OCI-LY1 (cell line): ENCODE results near the gene C15orf61.

Experiments
- H2AFZ ChIP-seq: fragments of 200-600 bp; sonication (generic), shearing (Covaris generic); 2 replicates; pipeline ENCODE4 v1.6.0; 2014; ENCODE audit warnings: antibody characterized with exemption, mild to moderate bottlenecking, low read length
- H3F3A ChIP-seq: fragments of 200-600 bp; sonication (generic), shearing (Covaris generic); 2 replicates; pipeline ENCODE4 v1.6.0; 2014; ENCODE audit warnings: mild to moderate bottlenecking, antibody characterized with exemption, low read length, moderate library complexity; ENCODE audit not compliant: insufficient read depth
- H3K27ac ChIP-seq: fragments of 200-600 bp; sonication (generic); 2 replicates; pipeline ENCODE4 v1.5.1; 2014; ENCODE audit warnings: low read length, mixed run types, mild to moderate bottlenecking, low read depth; ENCODE audit not compliant: poor library complexity, severe bottlenecking
- H3K27me3 ChIP-seq: fragments of 200-600 bp; sonication (generic); 2 replicates; pipeline ENCODE4 v1.6.0; 2014; ENCODE audit warnings: antibody characterized with exemption, mild to moderate bottlenecking, low read length, moderate library complexity; ENCODE audit not compliant: insufficient read depth
- H3K36me3 ChIP-seq: fragments of 200-600 bp; sonication (generic); 2 replicates; pipeline ENCODE4 v1.6.1; 2014; ENCODE audit warnings: mild to moderate bottlenecking, antibody characterized with exemption, low read length, moderate library complexity, mixed read lengths; ENCODE audit not compliant: insufficient read depth
- H3K4me1 ChIP-seq: fragments of 200-600 bp; sonication (generic); 2 replicates; pipeline ENCODE4 v1.5.1; 2014; ENCODE audit warnings: mild to moderate bottlenecking, low read length, moderate library complexity; ENCODE audit not compliant: insufficient read depth, severe bottlenecking
- H3K4me2 ChIP-seq: fragments of 200-600 bp; sonication (generic), shearing (Covaris generic); 2 replicates; pipeline ENCODE4 v1.6.1; 2014; ENCODE audit warnings: low read length
- H3K4me3 ChIP-seq: fragments of 200-600 bp; sonication (generic); 2 replicates; pipeline ENCODE4 v1.5.1; 2014; ENCODE audit warnings: low read length, low read depth, mild to moderate bottlenecking, mixed read lengths; ENCODE audit not compliant: poor library complexity, severe bottlenecking
- H3K79me2 ChIP-seq: fragments of 200-600 bp; shearing (Covaris generic); 2 replicates; pipeline ENCODE4 v1.6.1; 2016; ENCODE audit warnings: mixed run types, low read length, mixed read lengths; ENCODE audit not compliant: insufficient read depth
- H3K9ac ChIP-seq: fragments of 200-600 bp; sonication (generic), shearing (Covaris generic); 2 replicates; pipeline ENCODE4 v1.6.1; 2014; ENCODE audit warnings: mild to moderate bottlenecking, low read length, mixed read lengths
- H3K9me2 ChIP-seq: fragments of 200-600 bp; sonication (generic), shearing (Covaris generic); 2 replicates; pipeline ENCODE4 v1.6.1; 2014; ENCODE audit warnings: low read depth, mild to moderate bottlenecking, low read length, mixed read lengths
- H3K9me3 ChIP-seq: fragments of 200-600 bp; shearing (Covaris generic); 2 replicates; pipeline ENCODE4 v1.6.1; 2014; ENCODE audit warnings: low read length, mixed read lengths
- H4K20me1 ChIP-seq: fragments of 200-600 bp; sonication (generic), shearing (Covaris generic); 2 replicates; pipeline ENCODE4 v1.6.0; 2016; ENCODE audit warnings: mild to moderate bottlenecking, low read length; ENCODE audit not compliant: insufficient read depth
- CTCF ChIP-seq: fragments of 200-600 bp; sonication (generic), shearing (Covaris generic); IDR thresholded peaks from 2 replicates; pipeline ENCODE4 v1.5.1; 2017; ENCODE audit warnings: mild to moderate bottlenecking, antibody characterized with exemption, low read length, moderate library complexity, mixed read lengths
- EZH2 ChIP-seq: fragments of 200-600 bp; sonication (generic), shearing (Covaris generic); IDR thresholded peaks from 2 replicates; pipeline ENCODE4 v1.8.0; 2017; ENCODE audit warnings: borderline replicate concordance, mixed run types, mild to moderate bottlenecking, antibody characterized with exemption, low read length, moderate library complexity, mixed read lengths

Gene C15orf61

GRCh38 chr15:67533873-67534272 lies 12.9 kb downstream of the C15orf61 start:
- Histone ChIP-seq H3K27ac (no peak overlapping the region), H2AFZ (no peak overlapping the region), H3K27me3 (no peaks in the 10 kb centered on the region), H3K36me3 (0 out of 2 replicates have a peak, but pooled peaks cover 10% of the 10 kb centered on the region), H3K4me3 (no peak overlapping the region), H3K4me1 (peaks cover 7% of the 10 kb centered on the region), H3K9me3 (no peaks in the 10 kb centered on the region), H3K9ac (no peak overlapping the region), H4K20me1 (no peaks in the 10 kb centered on the region), H3K9me2 (no peaks in the 10 kb centered on the region), H3F3A (no peaks in the 10 kb centered on the region), H3K4me2 (no peak overlapping the region), H3K79me2 (no peaks in the 10 kb centered on the region)
- no peak for TF ChIP-seq EZH2
- TF ChIP-seq CTCF = no peak

GRCh38 chr15:67534360-67534759 lies 13.4 kb downstream of the C15orf61 start:
- no peaks in the 10 kb centered on the region for H3K9me3 ChIP-seq
- TF ChIP-seq EZH2 = no peak
- TF ChIP-seq CTCF = no peak
- no peak overlapping the region for H3K4me3 ChIP-seq
- H4K20me1 ChIP-seq = no peaks in the 10 kb centered on the region
- no peak overlapping the region for H2AFZ ChIP-seq
- H3F3A ChIP-seq = no peaks in the 10 kb centered on the region
- peaks cover 8% of the 10 kb centered on the region for H3K4me1 ChIP-seq
- H3K79me2 ChIP-seq = no peaks in the 10 kb centered on the region
- H3K27me3 ChIP-seq = no peaks in the 10 kb centered on the region
- H3K9ac ChIP-seq = no peak overlapping the region
- no peak overlapping the region for H3K27ac ChIP-seq
- no peaks in the 10 kb centered on the region for H3K9me2 ChIP-seq
- H3K4me2 ChIP-seq = no peak overlapping the region
- H3K36me3 ChIP-seq = 0 out of 2 replicates have a peak, but pooled peaks cover 6% of the 10 kb centered on the region

- Histone ChIP-seq H3K27me3 (no peaks in the 10 kb centered on the region), H3K27ac (no peak overlapping the region), H3K9me3 (no peaks in the 10 kb centered on the region), H3K4me1 (peaks cover 27% of the 10 kb centered on the region), H3K4me3 (no peak overlapping the region), H3F3A (no peaks in the 10 kb centered on the region), H3K9ac (no peak overlapping the region), H3K4me2 (no peak overlapping the region), H3K9me2 (no peaks in the 10 kb centered on the region), H4K20me1 (no peaks in the 10 kb centered on the region), H2AFZ (no peak overlapping the region), H3K79me2 (no peaks in the 10 kb centered on the region), H3K36me3 (no peaks in the 10 kb centered on the region)
- TF ChIP-seq CTCF = no peak
- TF ChIP-seq EZH2 = no peak
Observed at GRCh38 chr15:67537771-67538170, 16.8 kb downstream of the C15orf61 start.
